ENCODE measurements around the gene LRRC10B.

LRRC10B gene

GRCh38 chr11:61502522-61502921 lies 6.0 kb upstream of the LRRC10B start:
- Histone ChIP-seq H3K4me1 (ENCODE audit: control insufficient read depth, insufficient read depth, low read length) (no peaks in the 10 kb centered on the region), H3K9ac (ENCODE audit: low read length) (no peak overlapping the region), H3K36me3 (ENCODE audit: control insufficient read depth, insufficient read depth, low read length) (no peaks in the 10 kb centered on the region), H3K4me3 (ENCODE audit: low read length) (no peak overlapping the region), H3K27me3 (ENCODE audit: control insufficient read depth, insufficient read depth, low read length) (peaks cover 18% of the 10 kb centered on the region), H3K9me3 (ENCODE audit: control insufficient read depth, low read length) (no peaks in the 10 kb centered on the region)

GRCh38 chr11:61503135-61503770 lies 5.3 kb upstream of the LRRC10B start:
- Histone ChIP-seq H3K27me3 (ENCODE audit: control insufficient read depth, insufficient read depth, low read length) (peaks cover 26% of the 10 kb centered on the region), H3K9ac (ENCODE audit: low read length) (no peak overlapping the region), H3K4me1 (ENCODE audit: control insufficient read depth, insufficient read depth, low read length) (no peaks in the 10 kb centered on the region)

DNA sequence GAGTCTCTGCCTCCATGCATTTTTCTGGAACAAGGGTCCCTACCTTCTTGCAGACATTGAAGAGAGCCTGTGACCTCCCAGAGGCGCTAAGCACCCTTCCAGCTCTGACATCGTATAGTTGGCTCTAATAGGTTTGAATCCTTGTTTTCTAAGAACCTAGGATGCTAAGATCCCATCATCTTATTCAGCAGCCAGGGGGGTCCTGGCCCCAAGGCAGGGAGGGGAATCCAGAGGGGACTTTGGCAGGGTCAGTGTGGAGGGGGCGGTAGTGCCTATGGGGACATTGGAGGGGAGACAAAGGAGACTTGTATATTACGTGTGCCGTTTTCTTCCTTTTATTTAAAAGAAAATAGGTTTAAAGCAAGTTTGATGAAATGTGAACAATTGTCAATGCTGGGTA lies 3.4 kb upstream of the LRRC10B start:
- Histone ChIP-seq H3K9ac (ENCODE audit: low read length) (no peak overlapping the region), H3K4me1 (ENCODE audit: control insufficient read depth, insufficient read depth, low read length) (peaks cover 8% of the 10 kb centered on the region), H3K4me3 (ENCODE audit: low read length) (no peak overlapping the region), H3K36me3 (ENCODE audit: control insufficient read depth, insufficient read depth, low read length) (no peaks in the 10 kb centered on the region), H3K9me3 (ENCODE audit: control insufficient read depth, low read length) (no peaks in the 10 kb centered on the region), H3K27me3 (ENCODE audit: control insufficient read depth, insufficient read depth, low read length) (peaks cover 37% of the 10 kb centered on the region)

More at GRCh38 chr11:61503135-61503770, 5.3 kb upstream of the LRRC10B start:
- Histone ChIP-seq H3K4me3 (ENCODE audit: low read length) (no peak overlapping the region), H3K9me3 (ENCODE audit: control insufficient read depth, low read length) (no peaks in the 10 kb centered on the region), H3K36me3 (ENCODE audit: control insufficient read depth, insufficient read depth, low read length) (no peaks in the 10 kb centered on the region)

- Histone ChIP-seq H3K27me3 (ENCODE audit: control insufficient read depth, insufficient read depth, low read length) (peaks cover 43% of the 10 kb centered on the region), H3K4me3 (ENCODE audit: low read length) (no peak overlapping the region)
Observed at GRCh38 chr11:61505640-61506155, 2.9 kb upstream of the LRRC10B start.

DNA sequence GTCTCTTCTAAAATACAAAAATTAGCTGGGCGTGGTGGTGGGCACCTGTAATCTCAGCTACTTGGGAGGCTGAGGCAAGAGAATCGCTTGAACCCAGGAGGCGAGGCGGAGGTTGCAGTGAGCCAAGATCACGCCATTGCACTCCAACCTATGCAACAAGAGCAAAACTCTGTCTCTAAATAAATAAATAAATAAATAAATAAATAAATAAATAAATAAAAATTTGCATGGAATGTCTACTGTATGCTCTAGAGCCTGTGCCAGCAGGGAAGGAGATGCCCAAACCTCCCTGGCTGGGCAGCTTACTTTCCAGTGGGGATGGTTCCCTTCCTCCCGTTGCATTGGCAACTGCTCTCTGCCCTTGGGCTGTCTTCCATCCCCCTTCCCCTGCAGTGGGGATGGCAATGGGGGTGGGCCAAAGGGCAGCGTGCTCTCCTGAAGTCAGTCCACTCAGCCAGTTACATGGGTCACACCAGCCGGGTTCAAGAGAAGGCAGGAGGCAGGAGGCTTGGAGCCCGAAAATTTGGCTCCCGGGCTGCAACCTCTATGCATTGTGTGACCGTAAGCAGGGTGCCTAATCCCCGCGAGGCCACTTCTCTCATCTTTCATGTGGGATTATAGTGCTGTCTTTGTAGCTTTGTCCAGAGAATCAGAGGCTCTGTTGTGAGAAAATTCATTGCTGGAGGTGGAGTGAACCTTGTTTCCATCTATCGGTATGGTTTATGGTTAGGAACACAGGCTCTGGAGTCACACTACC lies 1.4 kb upstream of the LRRC10B start:
- Histone ChIP-seq H3K9ac (ENCODE audit: low read length) (no peak overlapping the region), H3K27me3 (ENCODE audit: control insufficient read depth, insufficient read depth, low read length) (peaks cover 54% of the 10 kb centered on the region), H3K36me3 (ENCODE audit: control insufficient read depth, insufficient read depth, low read length) (no peaks in the 10 kb centered on the region), H3K4me1 (ENCODE audit: control insufficient read depth, insufficient read depth, low read length) (peaks cover 8% of the 10 kb centered on the region), H3K4me3 (ENCODE audit: low read length) (no peak overlapping the region), H3K9me3 (ENCODE audit: control insufficient read depth, low read length) (no peaks in the 10 kb centered on the region)

More at GRCh38 chr11:61505640-61506155, 2.9 kb upstream of the LRRC10B start:
- Histone ChIP-seq H3K9me3 (ENCODE audit: control insufficient read depth, low read length) (no peaks in the 10 kb centered on the region), H3K9ac (ENCODE audit: low read length) (no peak overlapping the region), H3K36me3 (ENCODE audit: control insufficient read depth, insufficient read depth, low read length) (no peaks in the 10 kb centered on the region), H3K4me1 (ENCODE audit: control insufficient read depth, insufficient read depth, low read length) (peaks cover 8% of the 10 kb centered on the region)

- peaks cover 60% of the 10 kb centered on the region for H3K27me3 ChIP-seq (ENCODE audit: control insufficient read depth, insufficient read depth, low read length)
- H3K4me3 ChIP-seq (ENCODE audit: low read length) = no peak overlapping the region
- no peaks in the 10 kb centered on the region for H3K36me3 ChIP-seq (ENCODE audit: control insufficient read depth, insufficient read depth, low read length)
- H3K9me3 ChIP-seq (ENCODE audit: control insufficient read depth, low read length) = no peaks in the 10 kb centered on the region
- peak overlapping the region; percentile 12 for H3K9ac ChIP-seq (ENCODE audit: low read length)
- peaks cover 8% of the 10 kb centered on the region for H3K4me1 ChIP-seq (ENCODE audit: control insufficient read depth, insufficient read depth, low read length)
Observed at GRCh38 chr11:61509043-61510029, 787 bp downstream of the LRRC10B start.

GRCh38 chr11:61510166-61510919 lies 1.8 kb downstream of the LRRC10B start:
- Histone ChIP-seq H3K9ac (ENCODE audit: low read length) (no peak overlapping the region), H3K4me3 (ENCODE audit: low read length) (no peak overlapping the region), H3K27me3 (ENCODE audit: control insufficient read depth, insufficient read depth, low read length) (peaks cover 60% of the 10 kb centered on the region), H3K9me3 (ENCODE audit: control insufficient read depth, low read length) (no peaks in the 10 kb centered on the region), H3K4me1 (ENCODE audit: control insufficient read depth, insufficient read depth, low read length) (peaks cover 8% of the 10 kb centered on the region), H3K36me3 (ENCODE audit: control insufficient read depth, insufficient read depth, low read length) (no peaks in the 10 kb centered on the region)

DNA sequence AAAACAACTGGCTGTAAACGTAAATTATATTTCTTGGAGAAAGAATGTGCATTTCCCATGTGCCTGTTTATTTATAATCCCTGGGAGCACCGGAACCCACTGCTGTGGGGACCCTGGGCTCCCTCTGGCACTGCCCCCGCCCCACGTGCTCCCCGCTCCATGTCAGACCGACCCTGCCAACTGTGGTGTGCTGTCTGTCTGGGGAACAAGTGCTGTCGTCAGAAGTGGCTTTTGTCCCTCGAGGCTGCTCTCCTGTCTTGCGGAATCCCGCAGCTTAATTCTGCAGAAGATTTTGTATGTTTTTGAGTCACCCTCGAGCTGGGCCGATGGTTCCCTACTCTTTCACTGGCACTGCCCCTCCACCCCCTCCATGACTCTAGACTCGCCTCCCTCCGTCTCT lies 2.4 kb downstream of the LRRC10B start:
- Histone ChIP-seq H3K9ac (ENCODE audit: low read length) (no peak overlapping the region), H3K4me1 (ENCODE audit: control insufficient read depth, insufficient read depth, low read length) (peaks cover 8% of the 10 kb centered on the region), H3K4me3 (ENCODE audit: low read length) (no peak overlapping the region), H3K9me3 (ENCODE audit: control insufficient read depth, low read length) (no peaks in the 10 kb centered on the region), H3K36me3 (ENCODE audit: control insufficient read depth, insufficient read depth, low read length) (no peaks in the 10 kb centered on the region), H3K27me3 (ENCODE audit: control insufficient read depth, insufficient read depth, low read length) (peaks cover 57% of the 10 kb centered on the region)

DNA sequence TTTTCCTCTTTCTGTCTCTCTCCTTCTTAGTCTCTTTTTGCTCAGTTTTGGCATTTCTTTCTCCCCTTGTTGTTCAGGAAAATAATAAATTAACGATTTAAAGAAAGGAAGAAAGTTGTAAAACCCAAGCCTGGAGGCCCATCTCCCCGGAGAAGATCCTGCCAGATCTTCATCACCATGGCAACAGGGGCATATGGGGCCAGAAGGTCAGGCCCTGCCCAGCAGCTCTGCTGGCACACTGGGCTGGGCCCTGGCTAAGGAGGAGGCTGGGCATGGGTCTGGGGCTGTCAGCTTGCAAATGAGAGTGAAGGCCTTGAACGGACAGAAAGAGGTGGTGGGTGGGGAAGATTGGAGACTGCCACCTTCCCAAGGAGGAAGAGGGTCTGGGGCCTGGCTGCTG lies 2.8 kb downstream of the LRRC10B start:
- Histone ChIP-seq H3K4me3 (ENCODE audit: low read length) (no peak overlapping the region), H3K4me1 (ENCODE audit: control insufficient read depth, insufficient read depth, low read length) (peaks cover 8% of the 10 kb centered on the region), H3K27me3 (ENCODE audit: control insufficient read depth, insufficient read depth, low read length) (peaks cover 53% of the 10 kb centered on the region), H3K9me3 (ENCODE audit: control insufficient read depth, low read length) (no peaks in the 10 kb centered on the region), H3K36me3 (ENCODE audit: control insufficient read depth, insufficient read depth, low read length) (no peaks in the 10 kb centered on the region), H3K9ac (ENCODE audit: low read length) (no peak overlapping the region)

DNA sequence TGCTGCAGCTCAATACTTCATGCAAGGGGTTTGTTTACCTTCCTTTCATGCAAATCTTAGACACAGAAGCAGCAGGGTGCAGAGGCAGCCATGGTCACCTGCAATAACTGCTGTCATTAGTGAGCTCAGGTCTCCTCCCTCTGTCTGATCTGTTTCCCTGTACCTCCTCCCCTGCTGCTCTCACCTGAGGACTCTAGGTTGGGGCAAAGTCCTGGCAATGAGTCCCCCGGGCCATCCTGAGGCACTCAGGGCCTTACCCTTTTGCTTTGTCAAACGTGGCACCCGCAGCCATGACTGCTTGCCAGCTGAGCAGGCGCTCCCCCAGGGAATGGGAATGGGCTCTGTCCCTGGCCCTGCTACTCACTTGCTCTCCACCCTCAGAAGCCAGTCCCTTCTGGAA lies 3.9 kb downstream of the LRRC10B start:
- no peak overlapping the region for H3K9ac ChIP-seq (ENCODE audit: low read length)
- no peaks in the 10 kb centered on the region for H3K36me3 ChIP-seq (ENCODE audit: control insufficient read depth, insufficient read depth, low read length)
- no peaks in the 10 kb centered on the region for H3K9me3 ChIP-seq (ENCODE audit: control insufficient read depth, low read length)
- no peak overlapping the region for H3K4me3 ChIP-seq (ENCODE audit: low read length)
- peaks cover 50% of the 10 kb centered on the region for H3K27me3 ChIP-seq (ENCODE audit: control insufficient read depth, insufficient read depth, low read length)
- H3K4me1 ChIP-seq (ENCODE audit: control insufficient read depth, insufficient read depth, low read length) = peaks cover 8% of the 10 kb centered on the region

DNA sequence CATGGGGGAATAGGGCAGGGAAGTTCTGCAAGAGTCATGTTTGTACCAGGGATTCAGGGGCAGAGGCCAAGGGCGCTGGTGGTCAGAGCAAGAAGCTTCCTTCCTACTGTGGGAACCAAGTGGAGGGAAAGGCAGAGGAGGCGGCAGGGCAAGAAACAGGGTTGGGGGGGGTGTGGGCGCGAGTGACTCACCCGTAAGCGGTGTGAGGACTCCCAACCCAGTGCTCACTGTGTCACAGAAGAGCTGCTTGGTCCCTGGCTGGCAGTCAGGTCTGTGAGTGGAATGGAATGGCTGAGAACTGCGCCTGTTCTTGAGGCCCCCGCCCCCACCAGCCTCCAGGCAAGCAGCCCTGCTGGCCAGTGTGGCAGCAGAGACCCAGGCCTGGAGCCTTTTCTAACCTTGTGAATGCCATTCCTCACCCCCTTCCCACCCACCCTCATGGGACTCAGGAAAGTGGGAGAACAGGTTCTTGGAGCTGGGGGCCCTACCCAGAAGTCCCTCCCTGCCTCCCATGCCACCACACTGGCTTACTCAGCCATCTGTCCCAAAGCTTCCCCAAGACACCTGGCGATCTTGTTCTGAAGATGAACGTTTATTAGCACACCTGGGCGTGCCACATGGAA lies 4.7 kb downstream of the LRRC10B start:
- no peak overlapping the region for H3K4me3 ChIP-seq (ENCODE audit: low read length)
- H3K4me1 ChIP-seq (ENCODE audit: control insufficient read depth, insufficient read depth, low read length) = peaks cover 8% of the 10 kb centered on the region
- H3K27me3 ChIP-seq (ENCODE audit: control insufficient read depth, insufficient read depth, low read length) = peaks cover 45% of the 10 kb centered on the region
- no peaks in the 10 kb centered on the region for H3K36me3 ChIP-seq (ENCODE audit: control insufficient read depth, insufficient read depth, low read length)
- H3K9ac ChIP-seq (ENCODE audit: low read length) = no peak overlapping the region
- no peaks in the 10 kb centered on the region for H3K9me3 ChIP-seq (ENCODE audit: control insufficient read depth, low read length)
